ENCODE measurements around the gene RSBN1L.

DNA sequence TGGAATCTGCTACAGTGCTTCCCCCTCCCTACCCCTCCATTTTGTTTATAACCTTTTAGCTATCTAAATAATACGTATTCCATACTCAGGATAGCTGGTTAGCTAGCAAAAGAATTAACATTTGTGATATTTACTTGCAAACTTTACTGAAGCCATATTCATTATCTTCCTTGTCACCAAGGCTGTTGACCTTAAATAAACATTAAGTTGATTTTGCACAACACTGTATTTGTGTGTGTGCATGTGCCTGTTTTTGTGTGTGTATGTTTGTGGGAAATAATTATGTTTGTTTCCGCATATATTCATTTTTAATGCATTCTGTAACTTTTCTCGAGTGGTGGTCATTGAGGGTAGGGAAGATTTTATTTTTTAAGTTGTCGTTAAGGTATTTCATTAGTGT is 86.1 kb downstream of the RSBN1L start:
- TF ChIP-seq CTCF (conservative IDR thresholded peaks at IDR 0.05) (no peak), ZFX (IDR thresholded peaks at IDR 0.05) (no peak)
